NCI-H748 (cell line): ENCODE data around the gene C16orf86.
"Not testable (repeated sequence)": the region's sequence is repeated elsewhere in the genome, so short reads cannot be mapped to it uniquely, and the experiment has no call there.

ENCODE experiments used
- DNase-seq: peaks from one replicate; lab custom pipeline; 2025; ENCODE audit not compliant: unreplicated experiment; lab: John Stamatoyannopoulos, UW

C16orf86 gene

DNA sequence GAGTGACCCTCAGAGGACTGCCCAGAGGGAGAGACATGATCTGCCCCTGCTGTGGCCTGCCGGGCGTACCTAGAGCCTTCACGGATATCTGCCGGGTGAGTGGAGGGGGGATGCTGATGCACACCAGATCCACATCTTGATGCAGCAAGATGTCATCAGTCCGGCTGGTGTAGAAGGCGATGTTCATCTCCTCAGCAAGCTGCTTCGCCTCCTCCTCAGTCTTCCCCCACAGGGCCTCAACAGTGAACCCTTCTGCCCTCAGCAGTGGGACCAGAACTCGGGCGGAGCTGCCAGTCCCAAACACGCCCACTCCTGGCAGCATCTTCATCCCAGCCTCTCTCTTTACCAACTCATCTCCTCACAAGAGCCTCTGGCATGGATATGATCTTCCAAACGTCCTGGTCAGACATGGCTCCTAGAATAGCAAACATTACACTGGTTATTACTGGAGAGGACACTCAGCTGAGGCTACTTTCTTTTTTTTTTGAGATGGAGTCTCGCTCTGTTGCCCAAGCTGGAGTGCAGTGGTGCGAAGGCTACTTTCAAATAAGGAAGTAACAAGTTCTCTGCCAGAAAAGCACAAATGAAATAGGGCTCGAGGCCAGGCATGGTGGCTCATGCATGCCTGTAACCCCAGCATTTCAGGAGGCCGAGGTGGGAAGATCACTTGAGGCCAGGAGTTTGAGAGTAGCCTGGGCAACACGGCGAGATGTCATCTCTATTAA, 18.9 kb downstream of the C16orf86 start:
- no peak for DNase-seq

DNA sequence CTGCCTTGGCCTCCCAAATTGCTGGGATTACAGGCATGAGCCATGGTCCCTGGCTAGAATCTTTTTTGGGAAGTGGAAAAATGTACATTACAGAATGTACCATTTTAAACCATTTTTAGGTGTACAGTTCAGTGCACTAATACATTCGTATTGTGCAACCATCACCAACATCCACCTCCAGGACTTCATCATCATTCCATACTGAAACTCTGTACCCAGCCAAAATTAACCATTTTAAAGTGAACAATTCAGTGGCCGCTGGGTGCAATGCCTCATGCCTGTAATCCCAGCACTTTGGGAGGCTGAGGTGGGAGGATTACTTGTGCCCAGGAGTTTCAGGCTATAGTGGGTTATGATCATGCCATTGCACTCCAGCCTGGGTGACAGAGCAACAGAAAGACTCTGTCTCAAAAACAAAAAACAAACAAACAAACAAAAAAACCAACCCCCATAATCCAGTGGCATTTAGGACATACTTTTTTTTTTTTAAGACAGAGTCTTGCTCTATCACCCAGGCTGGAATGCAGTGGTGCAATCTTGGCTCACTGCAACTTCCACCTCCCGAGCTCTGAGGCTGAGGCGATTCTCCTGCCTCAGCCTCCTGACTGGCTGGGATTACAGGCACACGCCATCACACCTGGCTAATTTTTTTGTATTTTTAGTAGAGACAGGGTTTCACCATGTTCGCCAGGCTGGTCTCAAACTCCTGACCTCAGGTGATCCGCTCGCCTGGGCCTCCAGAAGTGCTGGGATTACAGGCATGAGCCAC, 27.1 kb downstream of the C16orf86 start:
- not testable (repeated sequence) for DNase-seq

DNA sequence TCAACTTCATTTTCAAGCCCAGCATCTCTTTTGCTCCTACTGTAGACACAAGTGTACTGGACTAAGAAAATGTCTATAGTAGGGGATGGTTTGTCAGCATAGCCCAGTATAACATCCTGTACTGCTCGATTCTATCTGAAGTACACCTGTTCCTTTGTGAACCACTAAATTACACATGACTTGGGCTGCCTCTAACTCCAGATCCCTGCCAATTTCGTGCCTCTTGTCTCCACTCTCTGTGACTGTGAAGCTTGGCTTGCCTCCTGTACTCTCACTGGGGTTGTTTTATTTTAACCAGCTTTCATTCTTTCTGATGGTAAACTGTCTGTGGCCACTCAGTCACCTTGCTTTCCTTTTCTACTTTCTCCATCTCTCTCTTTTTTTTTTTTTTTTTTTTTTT, 28.0 kb downstream of the C16orf86 start:
- no peak for DNase-seq

DNA sequence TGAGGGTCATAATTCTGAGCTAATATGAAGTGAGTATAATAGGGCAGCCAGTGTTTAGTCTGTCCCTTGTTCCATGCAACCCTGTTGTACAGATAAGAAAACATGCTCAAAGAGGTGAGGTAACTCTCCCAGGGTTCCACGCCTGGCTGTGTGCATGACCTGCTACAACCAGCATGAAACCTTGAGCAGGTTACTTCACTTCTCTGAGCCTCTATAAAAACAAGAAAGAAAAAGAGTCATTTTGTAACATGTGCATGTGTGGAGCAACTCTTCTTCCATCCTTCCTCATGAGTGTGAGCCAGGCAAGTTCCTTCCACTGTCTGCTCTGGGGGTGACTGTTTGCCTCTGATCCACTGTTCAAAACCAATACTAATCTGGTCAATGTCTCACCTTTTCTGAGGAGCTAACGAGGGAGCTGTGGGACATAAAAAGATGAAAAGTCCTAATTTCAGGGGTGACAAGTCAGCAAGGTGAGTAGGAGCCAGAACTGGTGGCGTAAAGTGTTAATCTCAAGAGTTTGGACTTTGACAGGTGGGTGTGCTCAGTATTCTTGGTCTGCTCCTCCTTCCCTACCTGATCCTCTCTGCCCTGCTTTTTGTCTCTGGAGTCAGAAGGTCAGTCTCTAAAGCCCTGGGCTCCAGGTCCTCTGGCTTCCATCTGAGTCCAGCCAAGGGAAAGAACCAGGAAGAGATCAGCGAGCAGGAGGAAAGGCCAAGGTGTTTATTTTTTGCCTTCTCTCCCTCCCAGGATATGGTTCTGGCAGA, 31.0 kb downstream of the C16orf86 start:
- no peak for DNase-seq

DNA sequence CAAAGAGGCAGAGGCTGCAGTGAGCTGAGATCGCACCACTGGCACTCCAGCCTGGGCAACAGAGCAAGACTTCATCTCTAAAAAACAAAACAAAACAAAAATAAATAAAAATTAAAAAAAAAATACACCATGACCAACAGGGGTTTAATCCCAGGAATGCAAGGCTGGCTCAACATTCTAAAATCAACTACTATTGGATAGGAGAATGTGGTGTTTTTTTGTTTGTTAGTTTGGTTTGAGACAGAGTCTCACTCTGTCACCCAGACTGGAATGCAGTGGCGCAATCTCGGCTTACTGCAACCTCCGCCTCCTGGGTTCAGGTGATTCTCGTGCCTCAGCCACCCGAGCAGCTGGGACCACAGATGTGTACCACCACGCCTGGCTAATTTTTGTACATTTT, 32.7 kb downstream of the C16orf86 start:
- DNase-seq, result no peak

DNA sequence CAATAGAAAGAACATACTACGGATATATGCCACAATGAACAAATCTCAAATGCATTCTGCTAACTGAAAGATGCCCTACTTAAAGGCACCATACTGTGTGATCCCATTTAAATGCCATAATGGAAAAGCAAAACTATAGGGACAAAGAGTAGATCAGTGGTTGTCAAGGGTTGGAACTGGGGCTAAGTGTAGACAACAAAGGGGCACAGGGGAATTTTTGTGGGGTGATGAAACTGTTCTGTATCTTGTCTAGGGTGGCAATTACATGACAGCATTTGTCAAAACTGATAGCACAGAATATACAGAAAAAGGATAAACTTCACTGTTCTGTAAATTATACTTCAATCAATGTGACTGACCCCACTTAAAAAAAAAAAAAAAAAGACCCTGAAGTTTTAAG, 34.8 kb downstream of the C16orf86 start:
- DNase-seq, result no peak

DNA sequence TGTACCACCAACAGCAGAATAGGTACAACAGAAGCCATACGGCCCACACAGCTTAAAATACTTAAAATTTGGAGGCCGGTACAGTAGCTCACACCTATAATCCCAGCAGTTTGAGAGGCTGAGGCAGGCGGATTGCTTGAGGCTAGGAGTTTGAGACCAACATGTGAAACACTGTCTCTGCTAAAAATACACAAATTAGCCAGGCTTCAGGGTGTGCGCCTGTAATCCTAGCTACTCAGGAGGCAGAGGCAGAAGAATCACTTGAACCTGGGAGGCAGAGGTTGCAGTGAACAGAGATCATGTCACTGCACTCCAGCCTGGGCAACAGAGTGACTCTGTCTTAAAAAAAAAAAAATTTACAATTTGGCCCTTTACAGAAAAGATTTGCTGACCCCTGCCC, 35.5 kb downstream of the C16orf86 start:
- DNase-seq, result no peak

DNA sequence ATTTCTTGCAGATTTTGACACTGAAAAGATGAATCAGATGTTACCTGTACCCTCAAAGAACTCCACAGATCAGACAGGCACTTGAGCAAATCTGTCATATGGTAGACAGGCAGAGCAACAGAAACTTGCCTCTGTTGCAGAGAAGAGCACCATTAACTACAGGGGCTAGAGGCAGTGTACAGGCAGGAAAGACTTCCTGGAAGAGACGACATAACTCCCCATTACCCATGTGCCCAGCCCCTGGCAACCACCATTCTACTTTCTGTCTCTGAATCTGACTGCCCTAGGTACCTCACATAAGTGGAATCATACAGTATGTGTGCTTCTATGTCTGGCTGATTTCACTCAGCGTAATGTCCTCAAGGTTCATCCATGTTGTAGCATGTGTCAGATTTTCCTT, 37.0 kb downstream of the C16orf86 start:
- DNase-seq, result no peak

DNA sequence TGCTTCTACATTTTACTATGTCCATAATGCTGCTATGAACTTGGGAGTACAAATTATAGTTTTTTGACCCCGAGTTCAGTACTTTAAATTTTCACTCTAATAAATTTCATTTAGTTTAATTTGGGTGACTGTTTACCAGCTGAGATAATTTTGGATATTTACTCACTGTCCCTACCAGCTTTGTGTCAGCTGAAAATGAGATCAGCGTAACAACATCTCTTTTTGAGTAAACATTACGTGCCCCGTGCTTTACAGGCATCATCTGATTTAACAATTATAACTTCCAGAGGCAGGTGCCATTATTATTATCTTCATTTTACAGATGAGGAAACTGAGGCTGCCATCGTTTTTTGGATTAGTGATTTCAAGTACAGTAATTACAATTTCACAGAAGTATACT, 37.5 kb downstream of the C16orf86 start:
- DNase-seq, result no peak

DNA sequence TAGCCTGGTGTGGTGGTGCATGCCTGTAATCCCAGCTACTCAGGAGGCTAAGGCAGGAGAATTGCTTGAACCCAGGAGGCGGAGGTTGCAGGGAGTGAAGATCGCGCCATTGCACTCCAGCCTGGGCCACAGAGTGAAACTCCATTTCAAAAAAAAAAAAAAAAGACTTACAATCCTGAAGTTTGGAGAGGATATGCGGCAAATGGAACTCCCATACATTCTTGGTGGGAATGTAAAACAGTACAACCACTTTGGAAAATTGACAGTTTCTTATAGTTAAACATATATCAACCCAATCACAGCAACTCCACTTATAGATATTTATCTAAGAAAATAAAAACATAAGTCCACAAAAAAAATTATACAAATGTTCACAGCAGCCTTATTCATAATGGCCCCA, 40.6 kb downstream of the C16orf86 start:
- DNase-seq, result no peak

DNA sequence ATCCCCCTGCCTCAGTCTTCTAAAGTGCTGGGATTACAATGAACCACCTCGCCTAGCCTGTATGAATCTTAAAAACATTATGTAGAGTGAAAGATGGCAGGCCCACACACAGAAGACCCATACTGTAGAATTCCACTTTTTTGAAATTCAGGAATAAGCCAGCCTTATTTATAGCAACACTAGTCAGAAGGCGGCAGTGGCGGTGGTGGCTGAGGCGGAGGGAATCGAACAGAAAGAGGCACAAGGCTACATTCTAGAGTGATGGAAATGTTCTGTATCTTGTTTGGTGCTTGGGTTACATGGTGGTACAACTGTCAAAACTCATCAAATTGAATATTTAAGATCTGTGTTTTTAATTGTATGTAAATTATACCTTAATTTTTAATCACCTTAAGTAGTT, 41.2 kb downstream of the C16orf86 start:
- DNase-seq, result no peak

DNA sequence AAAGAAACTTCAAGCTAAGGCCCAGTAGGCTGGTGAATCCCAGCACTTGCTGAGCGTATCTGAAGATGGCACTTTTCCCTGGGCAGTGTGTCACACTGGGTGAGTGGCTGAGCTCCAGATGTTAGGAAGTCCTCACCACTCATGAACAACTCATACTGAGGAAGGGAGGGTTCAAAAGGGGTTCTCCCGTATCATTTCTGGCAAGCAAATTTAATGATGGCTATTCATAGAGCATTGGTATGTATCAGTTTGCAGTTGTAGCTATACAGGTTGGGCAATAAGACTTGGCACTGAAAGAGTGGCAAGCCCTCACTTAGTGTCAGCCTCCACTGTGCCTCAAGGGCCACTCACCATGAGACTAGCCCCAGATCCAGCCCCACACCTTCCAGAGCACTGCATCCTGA, 41.8 kb downstream of the C16orf86 start:
- DNase-seq, result no peak

DNA sequence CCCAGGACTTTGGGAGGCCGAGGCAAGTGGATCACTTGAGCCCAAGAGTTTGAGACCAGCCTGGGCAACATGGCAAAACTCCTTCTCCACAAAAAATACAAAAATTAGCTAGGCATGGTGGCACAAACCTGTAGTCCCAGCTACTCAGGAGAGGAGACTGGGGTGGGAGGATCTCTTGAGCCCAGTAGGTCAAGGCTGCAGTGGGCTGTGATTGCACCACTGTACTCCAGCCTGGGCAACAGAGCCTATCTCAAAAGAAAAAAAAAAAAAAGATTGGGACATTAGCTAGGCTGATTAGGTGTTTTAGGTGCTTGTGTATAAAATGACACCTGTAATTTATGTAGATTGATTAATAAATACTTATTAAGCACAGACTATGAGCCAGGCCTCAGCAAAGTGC, 42.4 kb downstream of the C16orf86 start:
- DNase-seq, result no peak

DNA sequence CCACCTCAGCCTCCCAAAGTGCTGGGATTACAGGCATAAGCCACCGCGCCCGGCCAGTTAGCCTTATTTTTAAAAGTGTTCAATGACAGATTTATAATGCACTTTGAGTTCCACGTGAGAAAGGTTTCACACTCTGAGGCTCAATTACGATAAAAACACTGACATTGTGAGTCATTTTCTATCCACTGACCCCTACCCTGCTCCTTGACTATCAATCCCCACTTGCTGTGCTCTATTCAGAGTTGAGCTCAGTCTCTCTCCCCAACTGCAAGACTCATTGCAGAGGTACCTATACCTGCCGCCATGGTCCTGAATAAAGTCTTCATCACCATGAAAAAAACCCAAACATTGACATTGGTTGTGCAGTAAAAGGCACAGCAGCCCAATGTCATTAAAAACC, 44.0 kb downstream of the C16orf86 start:
- DNase-seq, result no peak

DNA sequence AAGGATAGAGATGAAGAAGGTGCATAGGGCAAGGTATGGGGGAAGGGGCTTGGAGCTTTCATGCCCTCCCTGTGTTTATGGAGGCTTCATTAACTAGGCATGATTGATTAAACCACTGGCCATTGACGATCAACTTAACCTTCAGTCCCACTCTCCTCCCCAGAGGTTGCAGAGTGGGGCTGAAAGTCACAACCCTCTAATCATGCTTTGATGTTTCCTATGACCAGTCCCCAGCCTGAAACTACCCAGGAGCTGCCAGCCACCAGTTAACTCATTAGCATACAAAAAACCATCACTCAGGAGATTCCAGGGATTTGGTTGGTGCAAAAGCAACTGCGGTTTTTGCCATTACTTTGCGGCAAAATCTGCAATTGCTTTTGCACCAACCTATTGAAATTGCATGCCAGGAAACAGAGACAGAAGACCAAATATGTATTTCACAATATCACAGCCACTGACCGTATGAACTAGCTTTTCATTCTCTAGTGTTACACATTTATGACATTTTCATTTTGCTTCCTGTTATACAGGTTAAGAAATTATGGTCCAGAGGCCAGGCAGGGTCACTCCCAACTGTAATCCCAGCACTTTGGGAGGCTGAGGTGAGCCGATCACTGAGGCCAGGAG, 47.1 kb downstream of the C16orf86 start:
- no peak for DNase-seq

DNA sequence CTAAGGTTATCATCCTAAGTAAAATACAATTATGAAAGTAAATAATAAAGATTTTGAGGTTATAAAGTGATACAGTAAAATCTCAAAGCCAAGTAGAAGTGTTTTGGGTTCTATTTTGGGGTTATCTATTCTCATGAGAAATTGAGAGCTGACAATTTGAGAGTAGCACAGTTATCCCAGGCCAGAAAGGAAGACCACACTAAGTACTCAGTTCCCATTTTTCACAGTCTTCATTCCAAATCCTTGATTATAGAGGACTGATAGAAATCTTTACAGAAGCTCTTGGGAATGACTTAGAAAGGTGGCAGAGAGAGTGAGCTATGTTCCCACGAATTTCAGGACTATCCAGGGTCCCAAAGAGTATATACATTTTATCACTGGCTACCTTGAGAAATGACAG, 47.9 kb downstream of the C16orf86 start:
- no peak for DNase-seq

DNA sequence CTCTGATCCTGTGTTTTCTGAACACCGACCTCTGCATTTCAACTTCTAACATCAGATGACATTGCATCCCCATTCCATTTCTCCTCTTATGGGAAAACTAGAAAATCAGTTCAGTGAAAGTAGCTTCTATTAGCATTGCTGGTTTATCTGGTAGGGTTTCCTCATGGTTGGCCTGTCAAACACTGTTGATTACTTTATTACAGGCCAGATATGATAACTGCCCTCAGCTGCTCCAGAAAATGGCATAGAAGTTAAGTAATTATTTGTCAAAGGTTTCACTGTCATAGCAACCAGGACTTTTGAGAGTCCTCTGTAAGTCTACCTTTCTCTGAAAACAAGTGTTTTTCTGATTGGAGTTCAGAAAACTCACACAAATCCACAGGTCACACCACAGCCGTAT, 49.5 kb downstream of the C16orf86 start:
- no peak for DNase-seq
